ELR (cell line): ENCODE results near the gene ACTRT3.
"Not testable (repeated sequence)": the region's sequence is repeated elsewhere in the genome, so short reads cannot be mapped to it uniquely, and the experiment has no call there.

ENCODE experiments used
- DNase-seq: peaks from one replicate; pipeline ENCODE4 v3.0.0-alpha.2; 2015; ENCODE audit warnings: low read depth

Gene ACTRT3

GRCh38 chr3:169772897-169773816 lies 3.8 kb upstream of the ACTRT3 start, which contains the start of gene MYNN:
Gene MYNN, plus strand, starts transcription at chr3:169773396. Its CDS starts 900 bp downstream, at chr3:169774296.
- peak; percentile 92 for DNase-seq

GRCh38 chr3:169772305-169772896 lies 3.0 kb upstream of the ACTRT3 start:
- peak; percentile 87 for DNase-seq

DNA sequence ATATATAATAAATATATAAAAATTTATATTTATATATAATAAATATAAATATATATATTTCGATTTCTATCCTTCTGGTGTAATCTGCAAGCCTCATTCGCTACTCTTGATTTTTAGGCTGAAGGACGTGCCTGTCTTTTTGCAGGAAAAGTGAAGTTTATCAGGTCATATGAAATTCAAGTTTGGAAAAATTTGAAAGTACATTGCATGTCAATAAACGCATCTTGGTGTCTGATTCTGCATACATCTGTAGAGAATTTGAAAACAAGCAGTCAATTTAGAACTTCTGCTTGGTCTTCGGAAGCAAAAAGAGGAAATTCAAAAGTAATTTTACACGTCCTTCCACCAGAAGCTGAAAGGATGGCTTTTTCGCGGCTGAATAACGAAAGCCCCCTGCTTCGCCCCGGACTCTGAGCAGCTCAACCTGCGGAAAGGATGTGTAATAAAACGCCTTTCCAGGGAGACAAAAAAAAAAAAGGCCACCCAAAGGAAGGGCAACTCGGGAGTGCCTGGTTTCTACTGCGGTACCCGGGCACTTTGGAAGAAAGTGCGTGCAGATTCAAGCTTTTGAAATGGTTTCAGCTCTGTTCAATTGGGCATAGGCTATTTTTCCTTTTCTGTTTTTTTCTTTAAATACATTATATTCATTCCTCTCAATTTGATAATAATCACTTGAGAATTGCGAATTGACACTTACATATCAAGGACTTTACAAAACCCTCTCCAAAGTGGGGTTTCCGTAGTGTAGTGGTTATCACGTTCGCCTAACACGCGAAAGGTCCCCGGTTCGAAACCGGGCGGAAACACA lies 2.3 kb upstream of the ACTRT3 start:
- DNase-seq = peak; percentile 87

DNA sequence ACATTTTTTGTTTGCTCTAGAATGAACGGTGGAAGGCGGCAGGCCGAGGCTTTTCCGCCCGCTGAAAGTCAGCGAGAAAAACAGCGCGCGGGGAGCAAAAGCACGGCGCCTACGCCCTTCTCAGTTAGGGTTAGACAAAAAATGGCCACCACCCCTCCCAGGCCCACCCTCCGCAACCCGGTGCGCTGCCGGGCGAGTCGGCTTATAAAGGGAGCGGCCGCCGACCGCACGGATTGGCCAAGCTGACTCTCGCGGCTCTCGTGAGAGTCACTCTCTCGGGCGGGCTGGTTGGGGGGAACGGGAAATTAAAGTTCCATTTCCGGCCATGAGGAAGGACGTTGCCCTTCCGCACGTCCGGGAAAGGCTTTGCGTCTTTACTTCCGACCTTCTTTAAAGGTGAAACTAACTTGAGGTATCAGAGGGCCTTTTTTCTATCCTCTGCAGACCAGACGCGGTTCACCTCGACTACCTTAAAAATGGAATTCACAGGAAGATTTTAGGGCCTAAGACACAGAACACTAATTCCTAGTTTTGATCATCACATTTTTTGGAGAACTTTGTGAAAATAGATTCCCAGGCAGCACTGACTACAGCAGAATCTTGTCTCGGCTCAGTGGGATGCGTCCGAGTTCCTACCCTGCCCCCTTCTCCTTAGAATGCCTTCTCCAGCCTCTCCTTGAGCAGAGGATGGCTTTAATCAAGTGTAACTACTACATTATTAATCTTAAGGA lies 4.3 kb downstream of the ACTRT3 start, which contains the start of gene TERC:
TSS of gene TERC (minus strand) at position 179 of the 731 bp plus-strand sequence.
- DNase-seq = peak; percentile 92

DNA sequence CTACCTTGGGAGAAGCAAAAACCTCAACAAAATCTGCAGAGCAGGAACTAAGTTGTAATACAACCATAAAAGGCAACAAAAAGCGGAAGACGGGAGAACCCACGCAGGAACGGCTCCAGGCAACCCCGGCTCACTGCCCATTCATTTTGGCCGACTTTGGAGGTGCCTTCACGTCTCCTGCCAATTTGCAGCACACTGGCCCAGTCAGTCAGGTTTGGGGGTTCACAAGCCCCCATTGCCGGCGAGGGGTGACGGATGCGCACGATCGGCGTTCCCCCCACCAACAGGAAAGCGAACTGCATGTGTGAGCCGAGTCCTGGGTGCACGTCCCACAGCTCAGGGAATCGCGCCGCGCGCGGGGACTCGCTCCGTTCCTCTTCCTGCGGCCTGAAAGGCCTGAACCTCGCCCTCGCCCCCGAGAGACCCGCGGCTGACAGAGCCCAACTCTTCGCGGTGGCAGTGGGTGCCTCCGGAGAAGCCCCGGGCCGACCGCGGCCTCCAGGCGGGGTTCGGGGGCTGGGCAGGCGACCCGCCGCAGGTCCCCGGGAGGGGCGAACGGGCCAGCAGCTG lies 5.0 kb downstream of the ACTRT3 start:
- DNase-seq = peak; percentile 53

- peak; percentile 89 for DNase-seq
Measured at GRCh38 chr3:169760479-169760878, 8.9 kb downstream of the ACTRT3 start.

GRCh38 chr3:169759256-169759655 lies 10.1 kb downstream of the ACTRT3 start:
- DNase-seq = peak; percentile 96

- no peak for DNase-seq
Measured at GRCh38 chr3:169758359-169758994, 10.9 kb downstream of the ACTRT3 start.

- no peak for DNase-seq
Measured at GRCh38 chr3:169755488-169755887, 13.9 kb downstream of the ACTRT3 start.

DNA sequence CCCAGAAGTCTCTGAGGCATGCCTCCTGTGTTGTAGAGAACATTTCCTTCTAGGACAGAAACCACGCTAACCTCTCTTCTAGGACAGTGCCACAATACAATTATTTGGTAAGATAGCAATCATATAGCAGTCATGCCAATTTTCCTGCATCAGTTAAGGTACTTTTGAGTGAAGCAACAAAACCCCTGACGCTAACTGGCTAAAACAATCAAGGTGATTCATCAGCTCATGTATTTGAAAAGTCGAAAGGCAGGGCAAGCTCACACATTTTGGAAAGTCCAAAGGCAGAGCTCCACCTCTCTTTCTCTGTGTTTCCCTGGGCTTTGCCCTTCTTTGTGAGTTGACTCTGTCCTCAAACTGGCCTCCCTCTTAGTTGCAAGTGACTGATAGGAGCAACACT lies 14.7 kb downstream of the ACTRT3 start:
- no peak for DNase-seq

GRCh38 chr3:169751875-169752274 lies 17.5 kb downstream of the ACTRT3 start:
- DNase-seq = no peak

GRCh38 chr3:169750665-169751064 lies 18.7 kb downstream of the ACTRT3 start:
- no peak for DNase-seq

DNA sequence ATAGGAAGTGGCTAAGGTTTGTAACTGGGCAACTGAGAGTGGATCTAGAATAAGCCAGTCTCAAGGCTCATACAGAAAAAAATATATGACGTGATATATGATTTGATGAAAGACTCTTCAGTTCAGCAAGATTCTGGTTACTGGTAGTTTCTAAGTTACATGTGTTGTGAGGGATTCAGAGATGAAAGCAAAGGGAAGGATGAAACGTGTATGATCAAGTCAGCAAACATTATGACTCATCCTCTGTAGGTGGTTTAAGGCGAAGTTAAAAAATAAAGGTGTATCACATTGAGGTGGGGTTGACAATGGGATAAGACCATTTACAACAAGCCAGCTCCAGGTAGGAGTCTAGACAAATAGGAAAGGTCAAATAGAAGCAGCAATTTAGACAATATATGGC lies 20.7 kb downstream of the ACTRT3 start:
- DNase-seq = no peak

- no peak for DNase-seq
Measured at GRCh38 chr3:169746924-169747323, 22.4 kb downstream of the ACTRT3 start.

- peak; percentile 44 for DNase-seq
Measured at GRCh38 chr3:169744366-169745054, 24.9 kb downstream of the ACTRT3 start.

DNA sequence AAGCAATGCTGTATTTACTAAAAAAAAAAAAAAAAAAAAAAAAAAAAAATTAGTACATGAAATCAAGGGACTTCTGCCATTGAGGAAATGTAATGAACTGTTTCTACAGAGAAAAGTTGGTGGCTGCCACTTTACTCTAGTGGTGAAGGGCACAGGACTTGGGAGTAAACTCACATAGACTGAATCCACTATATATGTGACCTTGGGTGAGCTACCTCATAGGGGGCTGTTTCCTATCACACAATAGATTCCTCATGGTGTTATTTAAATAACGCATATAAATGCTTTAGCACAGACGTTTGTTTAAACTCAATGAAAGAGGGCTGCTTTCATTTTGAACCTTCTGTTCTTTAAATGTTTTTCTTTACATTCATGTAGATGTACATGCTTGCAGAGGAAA lies 30.3 kb downstream of the ACTRT3 start:
- DNase-seq = no peak

DNA sequence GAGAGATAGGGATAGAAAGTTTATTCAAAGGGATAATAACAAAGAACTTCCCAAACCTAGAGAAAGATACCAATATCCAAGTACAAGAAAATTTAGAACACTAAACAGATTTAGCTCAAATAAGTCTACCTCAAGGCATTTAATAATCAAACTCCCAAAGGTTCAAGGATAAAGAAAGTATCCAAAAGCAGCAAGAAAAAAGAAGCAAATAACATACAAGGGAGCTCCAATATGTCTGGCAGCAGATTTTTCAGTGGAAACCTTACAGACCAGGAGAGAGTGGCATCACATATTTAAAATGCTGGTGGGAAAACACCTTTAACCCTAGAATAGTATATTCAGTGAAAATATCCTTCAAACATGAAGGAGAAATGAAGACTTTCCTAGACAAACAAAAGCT lies 37.5 kb downstream of the ACTRT3 start:
- not testable (repeated sequence) for DNase-seq

GRCh38 chr3:169722724-169723123 lies 46.6 kb downstream of the ACTRT3 start:
- no peak for DNase-seq

GRCh38 chr3:169718415-169718814 lies 50.9 kb downstream of the ACTRT3 start:
- DNase-seq = not testable (repeated sequence)
